ENCODE results near the gene USP35.

The USP35 gene

DNA sequence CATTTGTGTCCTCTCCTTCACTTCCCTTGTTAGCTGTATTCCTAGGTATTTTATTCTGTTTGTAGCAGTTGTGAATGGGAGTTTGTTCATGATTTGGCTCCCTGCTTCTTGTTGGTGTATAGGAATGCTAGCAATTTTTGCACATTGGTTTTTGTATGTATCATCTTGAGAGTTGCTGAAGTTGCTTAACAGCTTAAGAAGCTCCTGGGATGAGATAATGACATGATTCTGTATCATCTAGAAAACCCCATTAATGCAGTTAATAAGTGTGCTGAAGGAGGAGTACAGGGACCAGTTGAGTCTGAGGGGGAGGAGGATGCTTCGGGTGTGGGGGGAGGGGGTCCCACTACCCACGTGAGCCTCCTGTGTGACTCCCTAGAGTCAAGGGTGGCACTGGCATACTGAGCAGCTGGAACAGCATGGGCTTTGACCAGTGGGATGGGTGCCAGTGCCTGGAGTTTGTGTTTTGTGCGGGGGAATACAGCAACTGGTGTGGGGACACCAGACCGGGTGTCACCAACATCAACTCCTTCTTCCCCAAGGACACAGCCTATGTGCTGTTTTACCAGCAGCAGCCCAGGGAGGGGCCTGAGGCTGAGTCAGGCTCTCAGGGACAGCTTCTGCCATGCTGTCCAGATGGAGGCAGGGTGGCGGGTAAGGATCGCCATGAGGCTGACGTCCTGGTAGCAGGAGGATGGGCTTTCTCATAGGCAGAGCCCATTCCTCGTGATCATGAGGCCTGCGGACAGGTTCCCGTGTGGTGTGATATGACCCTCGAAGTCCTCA, 24.1 kb downstream of the USP35 start:
- no peaks in the 10 kb centered on the region for H3K4me1 ChIP-seq (ENCODE audit: insufficient read depth, low read length)
- no peak overlapping the region for H3K27ac ChIP-seq (ENCODE audit: low read length)
- no peaks in the 10 kb centered on the region for H3K9me3 ChIP-seq (ENCODE audit: insufficient read depth, low read depth, low read length)
- H3K27me3 ChIP-seq (ENCODE audit: insufficient read depth, low read length): no peaks in the 10 kb centered on the region
- no peak overlapping the region for H3K4me3 ChIP-seq (ENCODE audit: low read length)
- peaks cover 5% of the 10 kb centered on the region; the same call in 1 of the 2 replicates for H3K36me3 ChIP-seq (ENCODE audit: insufficient read depth, low read depth, low read length)
- no peak overlapping the region for H3K9ac ChIP-seq (ENCODE audit: low read depth, low read length)

DNA sequence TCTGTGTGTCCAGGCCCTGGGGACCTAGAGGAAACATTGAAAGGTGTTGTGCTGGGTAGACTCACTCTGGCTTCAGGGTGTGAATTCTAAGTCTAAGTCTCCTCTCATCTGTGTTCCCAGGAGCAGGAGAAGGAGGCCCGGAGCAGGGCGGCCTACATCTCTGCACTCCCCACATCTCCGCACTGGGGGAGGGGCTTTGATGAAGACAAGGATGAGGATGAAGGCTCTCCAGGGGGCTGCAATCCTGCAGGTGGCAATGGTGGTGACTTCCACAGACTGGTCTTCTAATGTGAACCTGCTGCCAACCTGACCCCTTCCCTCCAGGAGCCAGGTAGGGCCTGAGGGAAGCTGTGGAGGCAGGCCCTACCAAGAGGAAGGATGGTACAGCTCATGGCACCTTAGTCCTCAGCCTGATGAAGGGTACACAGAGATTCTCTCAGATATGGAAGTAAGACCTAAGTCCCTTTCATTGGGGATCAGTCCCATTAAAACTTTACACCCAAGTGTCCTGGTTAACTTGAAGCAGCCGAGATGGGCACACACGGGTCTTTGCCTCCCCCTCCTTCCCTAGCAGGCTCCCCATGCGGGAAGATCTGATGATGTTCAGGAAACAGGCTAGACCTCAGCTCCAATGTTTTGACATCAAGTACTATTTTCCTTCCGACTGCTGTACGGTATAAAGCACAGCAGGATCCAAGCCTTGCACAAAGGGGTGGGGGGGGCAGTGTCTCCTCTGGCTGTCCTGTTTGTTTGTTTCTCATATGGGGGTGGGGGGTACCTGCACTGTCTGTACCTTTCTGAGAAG, 25.0 kb downstream of the USP35 start:
- H3K9ac ChIP-seq (ENCODE audit: low read depth, low read length): no peak overlapping the region
- no peak overlapping the region for H3K27ac ChIP-seq (ENCODE audit: low read length)
- H3K9me3 ChIP-seq (ENCODE audit: insufficient read depth, low read depth, low read length): no peaks in the 10 kb centered on the region
- peaks cover 8% of the 10 kb centered on the region; the same call in 1 of the 2 replicates for H3K36me3 ChIP-seq (ENCODE audit: insufficient read depth, low read depth, low read length)
- H3K4me1 ChIP-seq (ENCODE audit: insufficient read depth, low read length): no peaks in the 10 kb centered on the region
- no peaks in the 10 kb centered on the region for H3K27me3 ChIP-seq (ENCODE audit: insufficient read depth, low read length)
- H3K4me3 ChIP-seq (ENCODE audit: low read length): no peak overlapping the region

DNA sequence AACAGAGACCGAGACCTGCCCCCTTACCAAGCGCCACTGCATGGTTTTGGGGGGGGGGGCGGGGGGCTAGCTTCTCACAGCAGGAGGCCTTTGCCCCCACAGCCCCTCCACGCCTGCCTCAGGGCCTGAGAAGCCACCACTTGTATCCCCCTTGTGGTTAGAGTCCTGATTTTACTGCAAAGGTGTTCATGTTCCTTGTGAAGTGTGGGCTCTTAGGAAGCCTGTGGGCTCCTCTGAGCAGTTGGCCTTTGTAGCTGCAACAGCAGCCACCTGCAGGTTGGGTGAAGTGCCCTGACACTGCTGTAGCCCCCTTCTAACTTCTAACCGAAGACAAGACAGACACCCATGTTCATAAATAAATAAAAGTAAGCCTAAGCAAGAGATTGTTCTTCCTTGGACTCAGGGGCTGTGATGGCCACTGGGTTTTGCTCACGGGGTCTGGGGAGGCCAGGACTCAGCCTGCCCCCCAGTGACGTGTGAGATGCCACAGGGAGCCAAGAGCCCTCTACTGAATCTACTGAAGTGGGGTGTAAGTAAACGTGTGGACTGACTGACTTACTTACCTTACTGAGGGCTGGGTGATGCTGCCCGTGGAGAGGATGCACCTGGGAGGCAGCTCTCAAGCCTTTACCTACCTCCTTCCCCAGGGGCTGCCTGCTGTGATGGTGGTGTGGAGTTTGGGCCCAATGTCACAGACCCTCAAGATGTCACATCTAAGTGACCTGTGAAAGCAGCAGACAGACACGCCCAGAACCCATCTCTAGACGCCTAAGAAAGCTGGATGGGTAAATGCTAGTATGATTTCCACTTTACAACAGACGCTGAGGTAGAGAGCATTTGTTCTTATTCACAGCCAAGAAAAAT, 25.8 kb downstream of the USP35 start:
- Histone ChIP-seq H3K4me3 (ENCODE audit: low read length) (no peak overlapping the region), H3K27ac (ENCODE audit: low read length) (no peak overlapping the region), H3K9me3 (ENCODE audit: insufficient read depth, low read depth, low read length) (no peaks in the 10 kb centered on the region), H3K9ac (ENCODE audit: low read depth, low read length) (no peak overlapping the region), H3K27me3 (ENCODE audit: insufficient read depth, low read length) (no peaks in the 10 kb centered on the region), H3K36me3 (ENCODE audit: insufficient read depth, low read depth, low read length) (peaks cover 13% of the 10 kb centered on the region; the same call in 1 of the 2 replicates), H3K4me1 (ENCODE audit: insufficient read depth, low read length) (no peaks in the 10 kb centered on the region)

DNA sequence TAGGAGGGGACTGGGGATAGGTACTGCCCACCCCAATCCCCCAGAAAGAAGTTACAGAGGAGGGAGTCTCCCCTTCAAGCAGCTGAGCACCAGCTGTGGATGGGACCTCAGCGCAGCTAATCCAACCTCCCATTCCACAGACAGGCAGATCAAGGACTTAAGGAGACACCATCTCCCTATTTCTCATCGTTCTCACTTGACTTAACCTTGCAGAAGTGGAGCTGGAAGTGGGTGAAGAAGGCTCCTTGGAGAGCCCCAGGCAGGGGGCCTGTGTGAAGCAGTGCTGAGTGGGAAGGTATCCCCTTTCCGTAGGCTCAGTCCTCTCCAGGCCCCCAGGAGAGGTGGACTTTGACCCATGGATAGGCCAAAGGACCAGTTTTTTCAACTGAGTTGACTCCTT, 27.3 kb downstream of the USP35 start:
- no peak overlapping the region for H3K9ac ChIP-seq (ENCODE audit: low read depth, low read length)
- no peaks in the 10 kb centered on the region for H3K9me3 ChIP-seq (ENCODE audit: insufficient read depth, low read depth, low read length)
- H3K27me3 ChIP-seq (ENCODE audit: insufficient read depth, low read length): no peaks in the 10 kb centered on the region
- peaks cover 12% of the 10 kb centered on the region for H3K36me3 ChIP-seq (ENCODE audit: insufficient read depth, low read depth, low read length)
- H3K27ac ChIP-seq (ENCODE audit: low read length): no peak overlapping the region
- no peak overlapping the region for H3K4me3 ChIP-seq (ENCODE audit: low read length)
- no peaks in the 10 kb centered on the region for H3K4me1 ChIP-seq (ENCODE audit: insufficient read depth, low read length)

DNA sequence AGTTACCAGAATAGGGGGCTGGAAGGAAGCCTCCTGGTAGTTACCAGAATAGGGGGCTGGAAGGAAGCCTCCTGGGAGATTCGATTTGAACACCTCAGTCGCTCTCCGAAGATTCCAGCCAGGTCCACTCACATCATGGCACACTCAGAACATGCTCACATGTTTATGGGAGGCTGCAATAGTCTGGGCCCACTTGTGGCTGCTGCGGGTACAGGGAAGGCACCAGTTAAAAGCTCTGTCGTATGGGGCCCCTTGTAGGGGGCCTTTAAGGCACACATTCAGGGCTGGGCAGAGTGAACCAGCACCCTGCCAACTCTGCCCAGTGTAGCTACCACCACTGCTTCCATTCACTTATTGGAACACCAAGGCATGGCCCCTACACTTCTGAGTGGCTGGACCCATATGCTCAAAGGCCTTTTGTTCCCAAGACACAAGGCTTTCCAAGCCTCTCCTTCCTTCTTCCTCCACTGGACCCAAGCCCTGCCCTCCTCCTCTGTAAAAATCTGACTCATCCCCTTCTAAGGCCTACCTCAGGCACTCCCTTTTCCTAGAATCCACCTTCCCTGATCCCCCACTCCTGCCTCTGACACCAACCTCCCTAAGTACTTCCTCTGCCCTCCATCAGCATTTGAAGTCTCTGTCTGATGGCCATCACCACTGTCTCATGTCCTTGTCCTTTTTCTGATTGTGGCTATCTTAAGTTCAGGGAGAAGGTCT, 28.0 kb downstream of the USP35 start:
- Histone ChIP-seq H3K27me3 (ENCODE audit: insufficient read depth, low read length) (no peaks in the 10 kb centered on the region), H3K4me1 (ENCODE audit: insufficient read depth, low read length) (no peaks in the 10 kb centered on the region), H3K9me3 (ENCODE audit: insufficient read depth, low read depth, low read length) (no peaks in the 10 kb centered on the region), H3K9ac (ENCODE audit: low read depth, low read length) (no peak overlapping the region), H3K4me3 (ENCODE audit: low read length) (no peak overlapping the region), H3K27ac (ENCODE audit: low read length) (no peak overlapping the region), H3K36me3 (ENCODE audit: insufficient read depth, low read depth, low read length) (peaks cover 18% of the 10 kb centered on the region)

DNA sequence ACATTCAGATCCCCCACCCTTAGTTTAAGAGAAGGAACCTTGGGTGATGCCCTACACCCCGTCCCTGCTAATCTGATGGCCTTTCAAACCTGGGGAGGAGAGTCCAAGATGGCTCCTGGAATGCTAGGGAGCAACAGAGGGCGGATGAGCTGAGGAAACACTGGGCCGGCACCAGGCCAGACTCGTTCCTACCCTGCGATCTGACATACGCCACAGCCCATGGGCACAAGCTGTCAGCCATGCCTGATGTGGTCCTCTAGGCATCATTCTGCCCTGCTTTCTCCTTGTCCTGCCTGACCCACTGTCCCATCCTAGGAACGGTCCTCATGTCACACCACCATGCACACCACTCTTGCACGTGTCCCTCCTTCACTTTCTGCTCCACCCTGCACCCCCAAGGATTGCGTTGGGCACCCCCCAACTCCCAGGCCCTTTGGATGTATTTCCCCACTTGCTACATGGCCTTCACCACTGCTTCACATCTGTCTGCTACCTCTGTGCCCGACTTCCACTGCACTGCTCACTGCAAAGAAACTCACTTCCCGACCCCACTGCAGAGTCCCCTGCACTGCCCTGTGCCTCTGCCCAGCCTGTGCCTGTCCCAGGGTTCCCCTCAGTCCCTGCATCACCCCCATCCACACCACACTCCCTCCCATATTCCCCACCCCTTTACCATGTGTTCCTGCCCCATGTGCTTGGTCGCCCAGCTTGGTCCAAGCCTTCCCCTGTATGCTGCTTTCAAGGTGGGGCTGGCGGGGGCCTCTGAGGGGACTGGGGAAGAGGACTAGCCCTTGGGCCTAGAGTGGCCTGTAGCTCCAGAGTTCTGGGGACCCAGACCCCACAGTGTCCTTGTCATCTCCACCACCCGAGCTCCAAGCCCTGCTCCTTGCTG, 29.2 kb downstream of the USP35 start:
- no peaks in the 10 kb centered on the region for H3K27me3 ChIP-seq (ENCODE audit: insufficient read depth, low read length)
- no peak overlapping the region for H3K9ac ChIP-seq (ENCODE audit: low read depth, low read length)
- peaks cover 18% of the 10 kb centered on the region for H3K36me3 ChIP-seq (ENCODE audit: insufficient read depth, low read depth, low read length)

DNA sequence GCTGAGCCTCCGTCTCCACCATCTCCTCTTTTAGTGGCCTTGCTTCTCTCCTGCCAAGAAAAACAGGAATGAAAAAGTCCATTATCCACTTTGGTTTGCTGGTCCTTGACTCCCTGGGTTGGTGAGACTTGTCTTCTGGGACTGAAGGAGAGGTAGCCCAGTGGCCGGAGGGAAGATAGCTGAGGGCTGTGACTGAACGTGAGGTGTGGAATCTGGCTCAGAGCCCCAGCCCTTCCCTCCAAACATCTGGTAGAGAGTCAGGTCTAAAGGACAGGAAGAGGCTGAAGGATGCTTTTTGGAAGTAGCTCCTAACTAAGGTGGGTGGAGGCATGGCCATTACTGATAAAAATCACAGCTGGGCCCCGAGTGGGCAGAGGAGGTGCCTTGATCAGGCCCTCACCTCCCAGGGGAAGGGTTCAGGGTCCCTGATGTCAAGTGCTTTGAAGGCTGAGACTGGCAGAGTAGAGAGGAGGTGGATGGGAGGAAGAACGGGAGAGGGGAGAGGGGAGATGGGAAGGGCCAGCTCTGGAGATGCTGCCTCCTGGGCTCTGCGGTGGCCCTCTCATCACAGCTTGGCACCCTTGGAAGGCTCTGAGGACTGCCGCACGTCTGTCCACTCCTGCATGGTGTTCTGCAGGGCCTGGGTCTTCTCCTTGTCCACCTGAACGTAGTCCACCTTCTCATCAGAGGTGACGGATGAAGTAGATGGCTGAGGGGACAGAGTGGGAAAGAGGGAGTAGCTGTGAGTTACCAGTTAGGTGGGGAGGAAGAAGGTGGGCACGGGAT, 30.2 kb downstream of the USP35 start:
- Histone ChIP-seq H3K4me3 (ENCODE audit: low read length) (no peak overlapping the region), H3K4me1 (ENCODE audit: insufficient read depth, low read length) (no peaks in the 10 kb centered on the region), H3K9ac (ENCODE audit: low read depth, low read length) (no peak overlapping the region), H3K27ac (ENCODE audit: low read length) (no peak overlapping the region), H3K9me3 (ENCODE audit: insufficient read depth, low read depth, low read length) (no peaks in the 10 kb centered on the region), H3K27me3 (ENCODE audit: insufficient read depth, low read length) (no peaks in the 10 kb centered on the region), H3K36me3 (ENCODE audit: insufficient read depth, low read depth, low read length) (peaks cover 18% of the 10 kb centered on the region)

More for the DNA sequence above, 29.2 kb downstream of the USP35 start:
- Histone ChIP-seq H3K4me3 (ENCODE audit: low read length) (no peak overlapping the region), H3K4me1 (ENCODE audit: insufficient read depth, low read length) (no peaks in the 10 kb centered on the region), H3K27ac (ENCODE audit: low read length) (no peak overlapping the region), H3K9me3 (ENCODE audit: insufficient read depth, low read depth, low read length) (no peaks in the 10 kb centered on the region)

DNA sequence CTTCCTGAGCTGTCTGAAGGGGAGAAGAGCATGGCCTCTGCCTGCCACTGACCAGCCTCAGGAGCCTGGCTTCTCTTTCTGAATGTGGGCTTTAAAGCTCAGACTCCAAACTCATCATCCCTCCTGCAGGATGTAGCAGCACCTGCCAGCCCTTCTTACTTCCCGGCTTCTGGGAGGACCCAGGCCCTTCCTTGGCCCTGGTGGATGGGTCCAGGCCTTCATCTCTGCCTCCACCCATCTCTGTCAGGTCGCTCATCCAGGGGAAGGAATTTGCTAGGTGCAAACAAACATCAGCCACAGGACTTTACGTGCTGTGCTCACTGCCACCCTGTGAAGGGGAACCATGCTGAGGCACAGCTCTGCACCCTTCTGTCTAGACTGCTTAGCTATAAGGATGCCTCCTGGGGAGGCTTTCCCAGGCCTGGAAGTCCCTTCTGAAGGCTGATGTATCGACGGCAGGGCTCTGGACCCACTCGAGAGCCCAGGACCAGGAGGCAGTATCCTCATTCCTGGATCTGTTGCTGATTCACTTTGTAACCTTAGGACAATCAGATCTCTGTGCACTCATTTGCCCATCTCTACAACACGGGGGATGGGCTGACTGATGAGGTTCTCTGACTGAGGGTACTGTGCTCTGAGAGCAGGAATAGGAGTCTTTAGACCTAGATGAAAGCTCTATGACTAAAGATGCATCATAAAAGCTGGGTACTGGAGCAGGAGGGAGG, 30.9 kb downstream of the USP35 start:
- Histone ChIP-seq H3K9me3 (ENCODE audit: insufficient read depth, low read depth, low read length) (no peaks in the 10 kb centered on the region), H3K4me1 (ENCODE audit: insufficient read depth, low read length) (no peaks in the 10 kb centered on the region), H3K9ac (ENCODE audit: low read depth, low read length) (no peak overlapping the region), H3K27me3 (ENCODE audit: insufficient read depth, low read length) (no peaks in the 10 kb centered on the region), H3K4me3 (ENCODE audit: low read length) (no peak overlapping the region), H3K36me3 (ENCODE audit: insufficient read depth, low read depth, low read length) (peaks cover 19% of the 10 kb centered on the region), H3K27ac (ENCODE audit: low read length) (no peak overlapping the region)

DNA sequence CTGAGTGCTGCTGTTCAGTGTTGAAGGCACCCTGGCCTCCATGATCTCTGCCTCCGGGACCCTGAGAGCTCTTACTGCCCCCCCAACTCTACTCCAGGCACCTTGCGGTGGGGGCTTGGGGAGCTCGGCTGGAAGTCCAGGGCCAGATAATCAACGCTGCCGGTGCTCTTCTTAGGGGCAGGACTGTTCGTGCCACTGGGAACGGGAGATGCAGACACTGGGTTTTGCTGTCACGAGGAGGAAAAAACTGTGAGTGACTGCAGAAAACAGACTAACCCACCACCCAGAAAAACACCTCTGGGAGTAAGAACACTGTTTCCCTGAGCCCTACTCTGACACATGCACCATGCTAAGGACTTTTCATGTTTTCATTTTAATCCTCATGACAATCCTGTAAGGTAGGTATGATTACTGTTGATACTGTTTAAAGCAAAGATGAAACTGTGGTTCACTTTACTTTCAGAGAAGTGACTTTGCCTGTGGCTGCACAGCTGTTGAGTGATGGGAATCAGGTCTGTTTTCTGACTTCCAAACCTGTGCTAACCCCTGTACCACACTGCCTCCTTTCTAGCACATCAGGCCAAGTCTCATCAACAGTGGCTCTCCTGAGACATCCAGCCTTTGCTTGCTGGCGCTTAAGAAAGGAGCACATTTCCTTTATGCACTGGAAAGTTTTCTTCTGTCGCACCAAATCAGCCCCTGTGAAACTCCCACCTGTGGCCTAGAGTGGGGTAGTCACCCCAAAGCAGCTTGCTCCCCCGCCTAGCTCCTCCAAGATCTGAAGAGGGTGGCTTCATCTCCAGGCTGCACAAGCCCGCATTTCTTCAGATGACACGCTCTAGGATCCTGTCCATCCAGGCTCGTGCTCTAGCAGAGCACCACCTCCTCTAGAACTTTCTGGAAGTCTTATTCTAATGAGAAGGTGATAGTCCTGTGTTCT, 31.8 kb downstream of the USP35 start:
- H3K9ac ChIP-seq (ENCODE audit: low read depth, low read length): no peak overlapping the region
- H3K9me3 ChIP-seq (ENCODE audit: insufficient read depth, low read depth, low read length): no peaks in the 10 kb centered on the region
- H3K36me3 ChIP-seq (ENCODE audit: insufficient read depth, low read depth, low read length): peaks cover 24% of the 10 kb centered on the region
- no peaks in the 10 kb centered on the region for H3K27me3 ChIP-seq (ENCODE audit: insufficient read depth, low read length)
- H3K27ac ChIP-seq (ENCODE audit: low read length): no peak overlapping the region
- no peaks in the 10 kb centered on the region for H3K4me1 ChIP-seq (ENCODE audit: insufficient read depth, low read length)
- no peak overlapping the region for H3K4me3 ChIP-seq (ENCODE audit: low read length)

Data from iPS-20b (cell line).